Stimulated activated CD4-positive, alpha-beta T cell treated with anti-CD3 and anti-CD28 coated beads, Interleukin-12 subunit alpha, Interleukin-12 subunit beta, amount 100 ng/mL, for 48 hours (primary cell): ENCODE measurements around the gene GPS2.

Experiments used
- DNase-seq, 3 donors: peaks; one replicate each; pipeline ENCODE4 v3.0.0-alpha.2; 2020; ENCODE audit warnings: low read depth in 2 of 3, low spot score in 1 of 3

The GPS2 gene

GRCh38 chr17:7314719-7315569 lies at the start of gene GPS2:
Gene GPS2, minus strand, starts transcription at chr17:7315360. Its CDS starts 308 bp downstream, at chr17:7315052.
- DNase-seq, result peak; percentile 87 to 91 (median 88)

GRCh38 chr17:7363311-7363710 lies 48.2 kb upstream of the GPS2 start:
- no peak for DNase-seq

GRCh38 chr17:7361906-7362305 lies 46.7 kb upstream of the GPS2 start:
- no peak for DNase-seq

- DNase-seq, result no peak
Observed at GRCh38 chr17:7357381-7357780, 42.2 kb upstream of the GPS2 start.

GRCh38 chr17:7356756-7357155 lies 41.6 kb upstream of the GPS2 start:
- no peak for DNase-seq

GRCh38 chr17:7356072-7356549 lies 41.0 kb upstream of the GPS2 start:
- peak; percentile 75 to 85 (median 79) for DNase-seq

GRCh38 chr17:7355573-7355972 lies 40.4 kb upstream of the GPS2 start:
- no peak for DNase-seq

- no peak for DNase-seq
Observed at GRCh38 chr17:7355053-7355452, 39.9 kb upstream of the GPS2 start, which contains the start of gene TMEM95. Gene TMEM95, plus strand, starts transcription at chr17:7355156. Its CDS starts 49 bp downstream, at chr17:7355205.

- peak in 1 of 3 donors; percentile 26 for DNase-seq
Observed at GRCh38 chr17:7354262-7354843, 39.2 kb upstream of the GPS2 start.

- DNase-seq, result no peak
Observed at GRCh38 chr17:7352910-7353635, 37.9 kb upstream of the GPS2 start.

GRCh38 chr17:7352503-7352889 lies 37.3 kb upstream of the GPS2 start:
- DNase-seq, result no peak

GRCh38 chr17:7351665-7352502 lies 36.7 kb upstream of the GPS2 start, which contains the start of gene KCTD11:
Gene KCTD11, plus strand, starts transcription at chr17:7352162.
- peak; percentile 59 to 76 (median 69) for DNase-seq

GRCh38 chr17:7348478-7349242 lies 33.5 kb upstream of the GPS2 start:
- DNase-seq, result no peak

GRCh38 chr17:7347630-7348477 lies 32.7 kb upstream of the GPS2 start:
- DNase-seq, result no peak

- DNase-seq, result no peak
Observed at GRCh38 chr17:7346761-7347614, 31.8 kb upstream of the GPS2 start.

GRCh38 chr17:7343250-7343649 lies 28.1 kb upstream of the GPS2 start:
- DNase-seq, result no peak

GRCh38 chr17:7341842-7342241 lies 26.7 kb upstream of the GPS2 start:
- DNase-seq, result no peak

GRCh38 chr17:7340179-7340578 lies 25.0 kb upstream of the GPS2 start:
- DNase-seq, result no peak
